ENCODE data around the gene GPR132.
"Not testable (repeated sequence)": the region's sequence is repeated elsewhere in the genome, so short reads cannot be mapped to it uniquely, and the experiment has no call there.

The GPR132 gene

GRCh38 chr14:105042813-105043212, 22.4 kb downstream of the GPR132 start:
- DNase-seq (ENCODE audit: low read depth in 2 of 2), result no peak

GRCh38 chr14:105041841-105042765, 23.1 kb downstream of the GPR132 start:
- no peak for DNase-seq (ENCODE audit: low read depth in 2 of 2)

GRCh38 chr14:105039458-105040205, 25.6 kb downstream of the GPR132 start:
- no peak for DNase-seq (ENCODE audit: low read depth in 2 of 2)

- DNase-seq (ENCODE audit: low read depth in 2 of 2), result not testable (repeated sequence)
Measured at GRCh38 chr14:105035616-105036015, 29.6 kb downstream of the GPR132 start.

- DNase-seq (ENCODE audit: low read depth in 2 of 2), result no peak
Measured at GRCh38 chr14:105034315-105035039, 30.8 kb downstream of the GPR132 start.

GRCh38 chr14:105033412-105033900, 31.8 kb downstream of the GPR132 start:
- not testable (repeated sequence) for DNase-seq (ENCODE audit: low read depth in 2 of 2)

- not testable (repeated sequence) for DNase-seq (ENCODE audit: low read depth in 2 of 2)
Measured at GRCh38 chr14:105032451-105032901, 32.8 kb downstream of the GPR132 start.

- no peak for DNase-seq (ENCODE audit: low read depth in 2 of 2)
Measured at GRCh38 chr14:105030836-105031396, 34.3 kb downstream of the GPR132 start.

- no peak for DNase-seq (ENCODE audit: low read depth in 2 of 2)
Measured at GRCh38 chr14:105030194-105030593, 35.0 kb downstream of the GPR132 start.

- DNase-seq (ENCODE audit: low read depth in 2 of 2), result no peak
Measured at GRCh38 chr14:105029402-105029801, 35.8 kb downstream of the GPR132 start.

- DNase-seq (ENCODE audit: low read depth in 2 of 2), result no peak
Measured at GRCh38 chr14:105028251-105028927, 36.8 kb downstream of the GPR132 start.

- DNase-seq (ENCODE audit: low read depth in 2 of 2), result not testable (repeated sequence)
Measured at GRCh38 chr14:105027718-105028117, 37.5 kb downstream of the GPR132 start.

GRCh38 chr14:105026802-105027563, 38.2 kb downstream of the GPR132 start:
- no peak for DNase-seq (ENCODE audit: low read depth in 2 of 2)

GRCh38 chr14:105026033-105026785, 39.0 kb downstream of the GPR132 start:
- DNase-seq (ENCODE audit: low read depth in 2 of 2), result no peak

GRCh38 chr14:105025429-105025828, 39.8 kb downstream of the GPR132 start:
- no peak for DNase-seq (ENCODE audit: low read depth in 2 of 2)

- DNase-seq (ENCODE audit: low read depth in 2 of 2), result no peak
Measured at GRCh38 chr14:105023791-105024480, 41.3 kb downstream of the GPR132 start.

GRCh38 chr14:105023144-105023543, 42.1 kb downstream of the GPR132 start:
- no peak for DNase-seq (ENCODE audit: low read depth in 2 of 2)

GRCh38 chr14:105022276-105022670, 43.0 kb downstream of the GPR132 start:
- DNase-seq (ENCODE audit: low read depth in 2 of 2), result no peak
